Epithelial cell of proximal tubule (primary cell): ENCODE measurements around the gene PLXNA4. TPM values are rescaled to one million over a fixed set of nuclear protein-coding genes. Genes with fewer than 3 reads are reported as not detected.

Experiments used
- DNase-seq: peaks from one replicate; pipeline ENCODE4 v3.0.0-alpha.2; 2011; ENCODE audit warnings: low read depth
- H3K4me3 ChIP-seq: 2 replicates; pipeline ENCODE4 v1.5.1; 2011; ENCODE audit warnings: low read depth, mild to moderate bottlenecking, low read length
- CTCF ChIP-seq: conservative IDR thresholded peaks from 2 replicates; pipeline ENCODE4 v1.5.1; 2012; ENCODE audit warnings: low read depth, mild to moderate bottlenecking, low read length
- total RNA-seq: library from RNA; depleted of rRNA; stranded (reverse); fragments of >200 nt; gene quantifications from 2 replicates; pipeline ENCODE4 v1.2.3, GENCODE V29; 2015

Gene PLXNA4
- not detected in 2 replicates for total RNA-seq

GRCh38 chr7:132575982-132576720 lies at the start of gene PLXNA4:
Gene PLXNA4, minus strand, starts transcription at chr7:132576470. Its CDS starts 67,777 bp downstream, at chr7:132508693.
- DNase-seq, result no peak
- H3K4me3 ChIP-seq, result peak within 1 kb of the TSS; percentile 53
- no peak for TF ChIP-seq CTCF

- DNase-seq, result no peak
- no peak for TF ChIP-seq CTCF
- H3K4me3 ChIP-seq, result no peak overlapping the region
Measured at GRCh38 chr7:132625651-132626050, 49.4 kb upstream of the PLXNA4 start.

- H3K4me3 ChIP-seq, result no peak overlapping the region
- no peak for DNase-seq
- TF ChIP-seq CTCF, result no peak
Measured at GRCh38 chr7:132622081-132622480, 45.8 kb upstream of the PLXNA4 start.

GRCh38 chr7:132619967-132620366 lies 43.7 kb upstream of the PLXNA4 start:
- no peak overlapping the region for H3K4me3 ChIP-seq
- no peak for TF ChIP-seq CTCF
- DNase-seq, result no peak

GRCh38 chr7:132618956-132619305 lies 42.7 kb upstream of the PLXNA4 start:
- no peak overlapping the region for H3K4me3 ChIP-seq
- DNase-seq, result no peak
- no peak for TF ChIP-seq CTCF

- no peak for DNase-seq
- no peak overlapping the region for H3K4me3 ChIP-seq
- TF ChIP-seq CTCF, result no peak
Measured at GRCh38 chr7:132618271-132618955, 42.1 kb upstream of the PLXNA4 start.
